ENCODE measurements around the gene AMOTL1. TPM values are rescaled to one million over a fixed set of nuclear protein-coding genes. Genes with fewer than 3 reads are reported as not detected.
A peak's percentile ranks its signal among the peaks of the same experiment; 100 is the strongest.

The AMOTL1 gene
- total RNA-seq, 1 donor from 2014 or later = 35.9 TPM

DNA sequence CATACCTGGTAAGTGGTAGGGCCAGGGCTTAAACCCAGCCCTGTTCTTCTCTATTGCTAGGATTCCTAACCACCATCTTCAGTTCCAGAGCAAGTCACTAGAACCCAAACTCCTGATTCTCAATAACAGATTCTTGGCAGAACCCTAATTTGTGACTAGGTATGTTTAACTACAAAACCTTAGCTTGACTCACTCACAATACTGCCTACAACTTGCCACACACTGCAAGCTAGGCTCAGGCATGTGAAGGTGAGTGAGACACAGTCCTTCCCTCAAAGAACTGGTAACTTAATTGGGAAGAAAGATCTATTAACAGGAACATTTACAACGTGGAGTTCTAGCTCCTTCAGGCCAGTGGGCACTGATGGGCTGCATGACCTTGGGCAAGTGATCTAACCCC is 14.5 kb upstream of the AMOTL1 start:
- Mint-ChIP-seq H3K27me3 (ENCODE audit: unreplicated experiment) (peaks cover 3% of the 10 kb centered on the region), H3K27ac (ENCODE audit: unreplicated experiment) (no peak overlapping the region), H3K9me3 (ENCODE audit: unreplicated experiment) (no peaks in the 10 kb centered on the region), H3K4me1 (ENCODE audit: unreplicated experiment) (peaks cover 18% of the 10 kb centered on the region), H3K36me3 (ENCODE audit: low read depth, unreplicated experiment) (no peaks in the 10 kb centered on the region), H3K4me3 (ENCODE audit: unreplicated experiment) (no peak overlapping the region)
- TF ChIP-seq, protein P1, sequence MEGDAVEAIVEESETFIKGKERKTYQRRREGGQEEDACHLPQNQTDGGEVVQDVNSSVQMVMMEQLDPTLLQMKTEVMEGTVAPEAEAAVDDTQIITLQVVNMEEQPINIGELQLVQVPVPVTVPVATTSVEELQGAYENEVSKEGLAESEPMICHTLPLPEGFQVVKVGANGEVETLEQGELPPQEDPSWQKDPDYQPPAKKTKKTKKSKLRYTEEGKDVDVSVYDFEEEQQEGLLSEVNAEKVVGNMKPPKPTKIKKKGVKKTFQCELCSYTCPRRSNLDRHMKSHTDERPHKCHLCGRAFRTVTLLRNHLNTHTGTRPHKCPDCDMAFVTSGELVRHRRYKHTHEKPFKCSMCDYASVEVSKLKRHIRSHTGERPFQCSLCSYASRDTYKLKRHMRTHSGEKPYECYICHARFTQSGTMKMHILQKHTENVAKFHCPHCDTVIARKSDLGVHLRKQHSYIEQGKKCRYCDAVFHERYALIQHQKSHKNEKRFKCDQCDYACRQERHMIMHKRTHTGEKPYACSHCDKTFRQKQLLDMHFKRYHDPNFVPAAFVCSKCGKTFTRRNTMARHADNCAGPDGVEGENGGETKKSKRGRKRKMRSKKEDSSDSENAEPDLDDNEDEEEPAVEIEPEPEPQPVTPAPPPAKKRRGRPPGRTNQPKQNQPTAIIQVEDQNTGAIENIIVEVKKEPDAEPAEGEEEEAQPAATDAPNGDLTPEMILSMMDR (IDR thresholded peaks at IDR 0.05; ENCODE audit: unreplicated experiment) = no peak
- DNase-seq (ENCODE audit: low spot score) = no peak

DNA sequence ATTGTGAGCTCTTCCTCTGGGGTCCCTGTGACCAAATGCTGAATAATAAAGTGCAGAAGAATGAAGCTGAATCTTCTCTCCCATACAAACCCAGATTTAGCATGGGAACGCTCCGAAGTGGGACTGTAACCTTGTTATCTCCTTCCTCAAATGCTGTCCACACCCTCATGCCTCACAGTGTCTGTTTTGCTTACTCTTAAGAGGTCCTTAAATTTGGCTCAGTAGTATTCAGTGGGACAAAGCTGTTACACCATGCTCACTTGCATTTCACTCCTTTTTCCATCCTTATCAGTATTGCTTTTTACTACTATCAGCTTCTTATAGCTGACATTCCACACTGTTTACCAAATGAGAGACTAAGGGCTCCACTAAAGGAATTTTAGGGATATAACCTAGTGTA is 13.8 kb upstream of the AMOTL1 start:
- Mint-ChIP-seq H3K4me1 (ENCODE audit: unreplicated experiment) (peaks cover 18% of the 10 kb centered on the region), H3K27me3 (ENCODE audit: unreplicated experiment) (peaks cover 3% of the 10 kb centered on the region), H3K36me3 (ENCODE audit: low read depth, unreplicated experiment) (no peaks in the 10 kb centered on the region), H3K4me3 (ENCODE audit: unreplicated experiment) (no peak overlapping the region), H3K27ac (ENCODE audit: unreplicated experiment) (no peak overlapping the region), H3K9me3 (ENCODE audit: unreplicated experiment) (no peaks in the 10 kb centered on the region)
- TF ChIP-seq, protein P1 (IDR thresholded peaks at IDR 0.05; ENCODE audit: unreplicated experiment) = no peak
- DNase-seq (ENCODE audit: low spot score) = no peak

DNA sequence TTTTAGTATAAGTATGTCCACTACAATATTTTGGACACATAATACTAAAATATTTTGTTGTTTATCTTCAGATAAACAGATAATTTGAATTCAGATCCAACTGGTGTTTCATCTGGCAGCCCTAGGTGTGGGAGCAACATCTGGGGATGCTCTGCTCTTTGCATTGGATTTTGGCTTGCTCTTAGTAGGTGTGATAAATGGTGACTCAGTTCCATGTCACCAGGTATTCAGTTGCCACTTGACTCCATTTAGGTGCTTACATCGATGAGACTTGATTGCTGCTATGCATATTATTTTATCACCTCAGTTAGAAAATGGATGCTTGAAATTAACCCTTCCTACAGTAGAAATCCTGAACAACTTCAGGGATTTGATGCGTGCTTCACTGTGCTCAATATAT is 13.3 kb upstream of the AMOTL1 start:
- no peak for DNase-seq (ENCODE audit: low spot score)
- no peak overlapping the region for H3K27ac Mint-ChIP-seq (ENCODE audit: unreplicated experiment)
- H3K4me1 Mint-ChIP-seq (ENCODE audit: unreplicated experiment) = peaks cover 16% of the 10 kb centered on the region
- peaks cover 3% of the 10 kb centered on the region for H3K27me3 Mint-ChIP-seq (ENCODE audit: unreplicated experiment)
- no peak overlapping the region for H3K4me3 Mint-ChIP-seq (ENCODE audit: unreplicated experiment)
- no peaks in the 10 kb centered on the region for H3K9me3 Mint-ChIP-seq (ENCODE audit: unreplicated experiment)
- TF ChIP-seq, protein P1 (IDR thresholded peaks at IDR 0.05; ENCODE audit: unreplicated experiment) = no peak
- no peaks in the 10 kb centered on the region for H3K36me3 Mint-ChIP-seq (ENCODE audit: low read depth, unreplicated experiment)

DNA sequence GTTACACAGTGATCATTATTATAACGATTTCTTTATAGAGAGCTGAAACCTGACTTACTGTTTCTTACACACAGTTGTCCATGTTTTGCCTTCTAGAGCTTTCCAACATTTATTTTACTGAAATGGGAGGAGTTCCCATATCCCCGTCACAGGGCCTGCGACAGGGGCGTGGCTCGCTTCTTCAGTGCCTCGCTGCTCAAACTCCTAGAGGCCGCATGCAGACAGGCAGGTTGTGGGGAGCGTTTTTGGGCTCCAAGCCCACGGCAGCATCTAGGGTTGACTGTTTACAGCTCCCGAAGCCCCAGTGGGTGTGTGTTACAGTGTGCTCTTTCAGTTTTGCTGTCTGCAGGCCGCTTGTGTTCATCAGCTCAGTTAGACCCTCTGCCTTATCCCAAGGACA is 12.7 kb upstream of the AMOTL1 start:
- no peak overlapping the region for H3K4me3 Mint-ChIP-seq (ENCODE audit: unreplicated experiment)
- H3K27me3 Mint-ChIP-seq (ENCODE audit: unreplicated experiment) = peaks cover 3% of the 10 kb centered on the region
- TF ChIP-seq, protein P1 (IDR thresholded peaks at IDR 0.05; ENCODE audit: unreplicated experiment) = no peak
- peak overlapping the region; percentile 52 for H3K27ac Mint-ChIP-seq (ENCODE audit: unreplicated experiment)
- no peaks in the 10 kb centered on the region for H3K36me3 Mint-ChIP-seq (ENCODE audit: low read depth, unreplicated experiment)
- DNase-seq (ENCODE audit: low spot score) = no peak
- no peaks in the 10 kb centered on the region for H3K9me3 Mint-ChIP-seq (ENCODE audit: unreplicated experiment)
- H3K4me1 Mint-ChIP-seq (ENCODE audit: unreplicated experiment) = peaks cover 16% of the 10 kb centered on the region

DNA sequence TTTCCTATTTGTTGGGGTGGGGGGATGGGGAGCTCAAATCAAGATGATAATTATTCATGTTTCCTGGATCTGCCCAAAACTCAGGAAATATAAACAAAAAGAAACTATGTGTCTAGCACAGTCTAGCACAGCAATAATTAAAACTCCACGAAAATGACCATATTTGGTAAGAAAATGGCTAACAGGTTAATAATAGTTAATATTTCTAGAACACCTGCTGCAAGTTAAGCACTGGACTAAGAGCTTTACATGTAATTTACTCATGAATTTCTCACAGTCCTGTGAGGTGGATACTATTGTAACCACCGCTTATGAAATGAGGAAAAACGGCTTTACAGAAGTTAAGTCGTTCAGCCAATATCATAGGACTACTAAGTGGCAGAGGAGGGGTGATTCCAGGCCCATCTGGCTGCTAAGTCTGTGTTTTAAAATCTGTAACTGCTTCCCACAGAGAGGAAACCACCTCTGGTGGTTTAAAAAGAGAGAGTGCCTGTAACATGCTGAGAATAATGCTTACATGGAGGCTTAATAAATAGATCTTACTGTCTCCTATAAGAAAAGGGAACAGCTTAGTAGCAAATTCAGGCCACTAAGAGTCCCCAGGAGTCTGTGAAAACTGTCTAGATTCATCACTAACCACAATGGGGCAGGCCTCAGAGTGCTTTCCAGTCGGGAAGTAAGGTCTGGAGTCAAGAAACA is 11.0 kb upstream of the AMOTL1 start:
- Mint-ChIP-seq H3K4me1 (ENCODE audit: unreplicated experiment) (peaks cover 7% of the 10 kb centered on the region), H3K36me3 (ENCODE audit: low read depth, unreplicated experiment) (no peaks in the 10 kb centered on the region), H3K9me3 (ENCODE audit: unreplicated experiment) (no peaks in the 10 kb centered on the region), H3K4me3 (ENCODE audit: unreplicated experiment) (no peak overlapping the region), H3K27me3 (ENCODE audit: unreplicated experiment) (no peaks in the 10 kb centered on the region), H3K27ac (ENCODE audit: unreplicated experiment) (no peak overlapping the region)
- no peak for DNase-seq (ENCODE audit: low spot score)
- TF ChIP-seq, protein P1 (IDR thresholded peaks at IDR 0.05; ENCODE audit: unreplicated experiment) = no peak
